Ishikawa (cell line): ENCODE measurements around the gene TRIM67.

Source experiments
- CEBPB ChIP-seq: IDR thresholded peaks from 2 replicates; pipeline ENCODE4 v1.6.1; 2012
- CREB1 ChIP-seq: IDR thresholded peaks from 2 replicates; pipeline ENCODE4 v1.6.1; 2012; ENCODE audit warnings: low read depth
- EGR1 ChIP-seq: IDR thresholded peaks from 2 replicates; pipeline ENCODE4 v1.6.1; 2012
- EP300 ChIP-seq: IDR thresholded peaks from 2 replicates; pipeline ENCODE4 v1.6.1; 2012; ENCODE audit warnings: borderline replicate concordance
- NFIC ChIP-seq: IDR thresholded peaks from 2 replicates; pipeline ENCODE4 v1.6.1; 2012
- RAD21 ChIP-seq: IDR thresholded peaks from 2 replicates; pipeline ENCODE4 v1.6.1; 2012; ENCODE audit warnings: low read depth
- TAF1 ChIP-seq: IDR thresholded peaks from 2 replicates; pipeline ENCODE4 v1.6.1; 2012; ENCODE audit warnings: low read depth, mild to moderate bottlenecking
- TEAD4 ChIP-seq: IDR thresholded peaks from 2 replicates; pipeline ENCODE4 v1.6.1; 2012
- YY1 ChIP-seq: IDR thresholded peaks from 2 replicates; pipeline ENCODE4 v1.6.1; 2012; ENCODE audit warnings: low read depth
- ZBTB7A ChIP-seq: IDR thresholded peaks from 2 replicates; pipeline ENCODE4 v1.6.1; 2012; ENCODE audit warnings: low read depth
- TF ChIP-seq, protein P1 (sequence below): IDR thresholded peaks from 2 replicates; pipeline ENCODE4 v1.6.1; 2012; ENCODE audit warnings: low read depth, mild to moderate bottlenecking
- TF ChIP-seq, protein P2 (sequence below): IDR thresholded peaks from 2 replicates; pipeline ENCODE4 v1.6.1; 2012

DNA sequence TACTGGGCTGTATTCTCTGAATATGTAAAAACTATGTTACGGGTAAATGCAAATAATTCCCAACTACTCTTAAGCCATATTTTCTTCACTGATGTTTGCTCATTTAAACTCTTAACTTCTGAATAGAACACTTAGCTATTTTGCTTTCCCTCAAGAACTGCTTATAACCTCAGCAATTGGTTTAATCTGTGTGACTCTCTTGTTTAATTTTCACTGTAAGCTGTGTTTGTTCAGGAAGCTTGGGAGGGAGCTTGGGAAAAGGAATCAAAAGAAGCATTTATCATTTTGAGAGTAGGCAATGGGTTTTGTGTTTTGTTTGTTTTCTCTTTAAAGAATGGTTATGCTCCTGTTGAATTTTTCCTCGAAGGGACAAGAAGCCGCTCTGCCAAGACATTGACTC lies 103.5 kb downstream of the TRIM67 start:
- TF ChIP-seq EP300 (no peak), TAF1 (no peak), EGR1 (no peak), ZBTB7A (no peak), YY1 (no peak), TEAD4 (no peak), CREB1 (no peak), RAD21 (no peak), CEBPB (no peak), NFIC (no peak)
- TF ChIP-seq, protein P1, sequence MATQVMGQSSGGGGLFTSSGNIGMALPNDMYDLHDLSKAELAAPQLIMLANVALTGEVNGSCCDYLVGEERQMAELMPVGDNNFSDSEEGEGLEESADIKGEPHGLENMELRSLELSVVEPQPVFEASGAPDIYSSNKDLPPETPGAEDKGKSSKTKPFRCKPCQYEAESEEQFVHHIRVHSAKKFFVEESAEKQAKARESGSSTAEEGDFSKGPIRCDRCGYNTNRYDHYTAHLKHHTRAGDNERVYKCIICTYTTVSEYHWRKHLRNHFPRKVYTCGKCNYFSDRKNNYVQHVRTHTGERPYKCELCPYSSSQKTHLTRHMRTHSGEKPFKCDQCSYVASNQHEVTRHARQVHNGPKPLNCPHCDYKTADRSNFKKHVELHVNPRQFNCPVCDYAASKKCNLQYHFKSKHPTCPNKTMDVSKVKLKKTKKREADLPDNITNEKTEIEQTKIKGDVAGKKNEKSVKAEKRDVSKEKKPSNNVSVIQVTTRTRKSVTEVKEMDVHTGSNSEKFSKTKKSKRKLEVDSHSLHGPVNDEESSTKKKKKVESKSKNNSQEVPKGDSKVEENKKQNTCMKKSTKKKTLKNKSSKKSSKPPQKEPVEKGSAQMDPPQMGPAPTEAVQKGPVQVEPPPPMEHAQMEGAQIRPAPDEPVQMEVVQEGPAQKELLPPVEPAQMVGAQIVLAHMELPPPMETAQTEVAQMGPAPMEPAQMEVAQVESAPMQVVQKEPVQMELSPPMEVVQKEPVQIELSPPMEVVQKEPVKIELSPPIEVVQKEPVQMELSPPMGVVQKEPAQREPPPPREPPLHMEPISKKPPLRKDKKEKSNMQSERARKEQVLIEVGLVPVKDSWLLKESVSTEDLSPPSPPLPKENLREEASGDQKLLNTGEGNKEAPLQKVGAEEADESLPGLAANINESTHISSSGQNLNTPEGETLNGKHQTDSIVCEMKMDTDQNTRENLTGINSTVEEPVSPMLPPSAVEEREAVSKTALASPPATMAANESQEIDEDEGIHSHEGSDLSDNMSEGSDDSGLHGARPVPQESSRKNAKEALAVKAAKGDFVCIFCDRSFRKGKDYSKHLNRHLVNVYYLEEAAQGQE, result no peak
- TF ChIP-seq, protein P2, sequence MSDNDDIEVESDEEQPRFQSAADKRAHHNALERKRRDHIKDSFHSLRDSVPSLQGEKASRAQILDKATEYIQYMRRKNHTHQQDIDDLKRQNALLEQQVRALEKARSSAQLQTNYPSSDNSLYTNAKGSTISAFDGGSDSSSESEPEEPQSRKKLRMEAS, result no peak
